Left cardiac atrium (tissue), 4 donors: Measurements from ENCODE around the gene VEZT. TPM values are rescaled to one million over a fixed set of nuclear protein-coding genes. Genes with fewer than 3 reads are reported as not detected.
"Not testable (repeated sequence)": the region's sequence is repeated elsewhere in the genome, so short reads cannot be mapped to it uniquely, and the experiment has no call there.

Experiments used
- ATAC-seq, 2 donors: fragments of 200-7000 bp; cut with Tn5 transposase; one replicate each; pipeline ENCODE4 v1.9.1; 2020; ENCODE audit warnings: mild to moderate bottlenecking in 2 of 2, moderate library complexity in 2 of 2
- DNase-seq: peaks from one replicate; pipeline ENCODE4 v3.0.0-alpha.2; 2020
- intact Hi-C, 2 donors: fragments of 100-400 bp; cut with DNase I; formaldehyde crosslinking; loops; one replicate each; pipeline versions ENCODE4 v1.14.1 to v1.15.1; 2022 to 2023
- total RNA-seq, 2 donors: library from RNA; stranded (reverse); fragmentation: NEBNext Ultra II Directional; extraction: Animal tissue kit (Norgen Biotek cat#: 25700); gene quantifications; one replicate each; pipeline ENCODE4 v1.2.1, GENCODE V29; 2021
- donor health status: DM: no; HTN: yes; CAD: no.
- donor health status: DM: no; HTN: yes; CAD: no; lungs with severe emphysema.
- donor health status: DM: yes; HTN: yes; CAD: no.
- donor health status: Dilated cardiomyopathy.

VEZT gene
- total RNA-seq, 2 donors from 2014 or later = 53.2 to 60.0 TPM

- no peak for DNase-seq
- ATAC-seq = peak; percentile 8 to 25
- intact Hi-C loops = loop anchor here (5.0 to 10.0 kb wide), 2 partner anchors 92 to 100 kb away; no protein-coding TSS in a partner anchor
Observed at GRCh38 chr12:95216711-95217376, 763 bp upstream of the VEZT start.

DNA sequence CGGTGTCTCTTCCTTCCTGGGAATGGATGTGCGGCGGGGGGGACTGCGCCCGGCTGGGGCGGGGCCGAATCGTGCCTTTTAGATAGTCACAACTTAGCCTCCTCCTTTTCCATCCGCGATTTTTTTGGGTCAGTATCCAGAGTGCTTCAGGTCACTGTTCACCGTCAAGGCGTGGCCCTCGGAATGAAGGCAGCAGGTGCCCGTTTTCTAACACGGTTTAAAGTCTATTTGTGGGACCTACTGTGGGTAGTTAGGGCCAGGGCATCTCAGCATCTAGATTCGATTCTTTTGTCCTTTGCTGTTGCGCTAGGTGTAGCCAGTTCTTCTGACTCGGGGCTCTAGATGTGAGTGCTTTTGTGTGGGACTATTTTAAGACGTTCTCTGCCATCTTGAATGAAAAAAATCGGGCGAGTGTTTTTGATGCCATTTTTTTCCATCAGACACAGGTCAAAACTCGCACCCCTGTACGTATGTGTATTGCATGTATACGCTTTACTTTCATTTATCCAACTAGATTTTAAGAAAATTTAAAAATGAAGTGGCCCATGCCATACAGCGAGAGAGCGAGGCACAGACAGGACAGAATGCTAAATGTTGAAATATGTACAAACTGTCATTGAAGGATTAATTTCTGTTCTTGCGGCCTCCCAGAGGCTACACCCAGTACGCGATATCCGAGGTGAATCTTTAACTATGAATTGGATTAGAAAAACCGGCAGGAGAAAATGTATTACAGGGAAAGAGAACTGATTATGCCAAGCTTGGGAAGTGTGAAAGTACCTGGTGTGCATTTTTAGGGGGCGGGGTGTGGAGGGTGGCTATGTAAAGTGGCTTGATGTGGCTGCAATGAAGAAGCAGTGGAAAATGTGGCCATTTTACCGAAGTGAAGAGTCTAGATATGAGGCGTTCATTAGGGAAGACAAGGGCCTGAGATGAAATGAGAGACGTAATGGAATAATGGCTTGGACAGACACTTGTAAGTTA is 835 bp downstream of the VEZT start:
- DNase-seq (no peak), ATAC-seq (peak in 1 of 2 donors; percentile 79)
- intact Hi-C loops = loop anchor here (5.0 to 10.0 kb wide), 2 partner anchors 94 to 101 kb away; no protein-coding TSS in a partner anchor

GRCh38 chr12:95220190-95220589 is 2.6 kb downstream of the VEZT start:
- DNase-seq = no peak
- intact Hi-C loops = no loop called here

GRCh38 chr12:95220726-95221125 is 3.1 kb downstream of the VEZT start:
- intact Hi-C loops = no loop called here
- DNase-seq (no peak), ATAC-seq (no peak)

More at GRCh38 chr12:95220190-95220589, 2.6 kb downstream of the VEZT start:
- no peak for ATAC-seq

DNA sequence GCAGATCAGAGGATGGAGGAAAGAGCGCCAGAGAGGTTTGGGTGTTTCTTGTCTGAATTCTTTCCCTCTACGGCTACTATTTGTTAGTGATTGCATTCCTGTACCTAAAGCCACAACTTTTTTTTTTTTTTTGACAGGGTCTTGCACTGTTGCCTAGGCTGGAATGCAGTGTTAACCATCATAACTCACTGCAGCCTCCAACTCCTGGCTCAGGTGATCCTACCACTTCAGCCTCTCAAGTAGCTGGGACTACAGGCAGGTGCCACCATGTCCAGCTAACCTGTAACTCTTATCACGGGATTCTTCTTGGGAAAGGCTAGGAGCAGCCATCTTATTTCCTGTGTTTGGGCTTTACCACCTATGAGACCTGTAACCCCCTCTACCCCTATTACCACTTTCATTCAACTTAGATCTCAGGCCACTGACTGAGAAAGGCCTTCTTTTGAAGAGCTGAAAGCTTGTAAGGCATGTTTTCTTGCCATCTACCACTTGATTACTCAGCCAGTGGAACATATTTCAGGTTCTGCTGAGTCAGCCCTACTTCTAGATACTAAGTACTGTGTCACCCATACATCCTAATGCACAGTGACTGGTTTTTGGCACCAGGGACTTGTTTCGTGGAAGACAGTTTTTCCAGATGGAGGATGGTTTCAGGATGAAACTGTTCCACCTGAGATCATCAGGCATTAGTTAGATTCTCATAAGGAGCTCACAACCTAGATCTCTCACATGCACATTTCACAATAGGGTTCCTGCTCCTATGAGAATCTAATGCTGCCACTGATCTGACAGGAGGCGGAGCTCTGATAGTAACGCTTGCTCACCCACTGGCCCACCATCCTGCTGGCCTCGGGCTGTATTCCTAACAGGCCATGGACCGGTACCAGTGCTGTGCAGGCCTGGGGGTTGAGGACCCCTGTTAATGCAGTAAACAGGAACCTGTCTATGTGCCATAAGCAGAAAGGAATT is 6.9 kb downstream of the VEZT start:
- intact Hi-C loops = no loop called here
- peak in 1 of 2 donors; percentile 27 for ATAC-seq
- no peak for DNase-seq

DNA sequence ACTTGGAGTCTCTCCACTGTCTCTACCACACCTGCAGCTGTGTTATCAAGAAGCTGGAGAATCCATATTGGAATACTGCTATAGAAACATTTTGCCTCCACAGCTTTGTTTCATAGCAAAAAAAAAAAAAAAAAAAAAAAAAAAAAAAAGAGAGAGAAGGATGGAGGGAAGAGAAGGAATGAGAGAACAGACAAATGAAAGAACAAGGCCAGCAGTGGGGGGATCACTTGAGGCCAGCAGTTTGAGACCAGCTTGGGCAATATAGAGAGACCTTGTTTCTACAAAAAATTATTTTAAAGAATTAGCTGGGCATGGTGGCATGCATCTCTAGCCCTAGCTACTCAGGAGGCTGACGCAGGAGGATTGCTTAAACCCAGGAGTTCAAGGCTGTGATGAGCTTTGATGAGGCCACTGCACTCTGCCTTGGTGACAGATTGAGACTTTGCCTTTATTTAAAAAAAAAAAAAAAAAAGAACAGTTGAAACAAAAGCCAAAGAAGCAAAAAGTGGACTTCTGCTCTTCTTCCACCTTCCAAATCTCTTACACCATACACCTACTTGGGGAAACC is 8.1 kb downstream of the VEZT start:
- DNase-seq (no peak), ATAC-seq (no peak)
- intact Hi-C loops = no loop called here

DNA sequence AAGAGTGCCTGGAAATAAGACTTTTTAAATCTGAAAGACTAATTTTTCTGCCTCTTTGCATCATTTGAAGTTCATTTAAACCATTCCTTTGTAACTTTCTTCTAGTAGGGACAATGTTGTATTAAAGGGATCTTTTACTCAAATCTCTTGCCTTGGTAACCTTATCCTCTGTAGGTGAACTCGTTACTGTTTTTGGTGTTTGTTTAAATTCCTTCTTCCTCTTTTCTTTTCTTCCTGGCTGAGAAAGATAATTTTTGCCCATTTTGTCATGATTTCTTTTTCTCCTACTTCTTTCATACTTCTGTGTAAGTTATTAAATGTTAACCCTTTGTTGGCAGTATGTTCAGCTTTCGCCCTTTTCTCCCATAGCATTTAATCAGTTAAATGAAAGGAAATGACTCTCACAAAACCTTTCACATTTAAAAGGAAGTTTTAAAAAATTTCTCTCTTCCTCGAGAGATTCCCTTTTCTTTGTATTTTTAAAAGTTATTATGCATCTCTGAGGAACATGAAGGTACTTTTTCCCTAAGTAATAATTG is 10.3 kb downstream of the VEZT start:
- ATAC-seq (no peak), DNase-seq (no peak)
- intact Hi-C loops = no loop called here

GRCh38 chr12:95228617-95229016 is 11.0 kb downstream of the VEZT start:
- ATAC-seq = no peak
- intact Hi-C loops = no loop called here
- no peak for DNase-seq

DNA sequence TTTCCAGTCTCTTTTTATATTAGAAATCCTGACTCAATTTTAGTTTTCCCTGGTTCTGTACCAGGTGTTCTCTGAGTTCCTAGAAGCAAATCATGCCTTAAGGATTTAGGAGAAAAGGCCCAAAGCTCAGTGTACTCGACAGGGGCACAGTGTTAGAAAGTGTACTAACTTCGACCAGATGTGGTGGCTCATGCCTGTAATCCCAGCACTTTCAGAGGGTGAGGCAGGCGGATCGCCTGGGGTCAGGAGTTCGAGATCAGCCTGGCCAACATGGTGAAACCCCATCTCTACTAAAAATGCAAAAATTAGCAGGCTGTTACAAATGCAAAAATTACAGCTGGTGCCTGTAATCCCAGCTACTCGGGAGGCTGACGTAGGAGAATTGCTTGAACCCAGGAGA is 12.0 kb downstream of the VEZT start:
- no peak for DNase-seq
- intact Hi-C loops = no loop called here
- no peak for ATAC-seq

GRCh38 chr12:95230313-95230712 is 12.7 kb downstream of the VEZT start:
- ATAC-seq = no peak
- intact Hi-C loops = no loop called here

DNA sequence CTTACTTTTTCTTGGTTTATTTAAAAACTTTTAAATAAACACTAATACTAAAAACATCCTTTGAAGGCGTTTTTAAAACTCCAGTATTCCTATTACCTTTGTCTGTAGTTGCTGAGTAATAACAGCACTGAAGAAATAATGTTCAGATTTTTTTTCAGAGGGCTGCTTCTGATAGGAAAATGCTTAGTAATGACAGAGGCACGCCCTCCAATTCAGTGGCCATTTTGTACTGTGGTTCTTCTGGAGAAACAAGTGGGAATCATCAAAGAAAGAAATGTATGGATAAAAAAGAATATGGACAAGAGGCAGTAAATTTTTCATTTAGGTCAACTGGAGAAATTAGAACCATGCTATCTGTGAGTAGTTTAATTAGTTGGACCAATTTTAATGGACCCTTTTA is 13.6 kb downstream of the VEZT start:
- no peak for DNase-seq
- peak in 1 of 2 donors; percentile 41 for ATAC-seq
- intact Hi-C loops = no loop called here

More at GRCh38 chr12:95230313-95230712, 12.7 kb downstream of the VEZT start:
- no peak for DNase-seq

- intact Hi-C loops, ATAC-seq, DNase-seq: not testable (repeated sequence)
Observed at GRCh38 chr12:95234187-95234586, 16.6 kb downstream of the VEZT start.

DNA sequence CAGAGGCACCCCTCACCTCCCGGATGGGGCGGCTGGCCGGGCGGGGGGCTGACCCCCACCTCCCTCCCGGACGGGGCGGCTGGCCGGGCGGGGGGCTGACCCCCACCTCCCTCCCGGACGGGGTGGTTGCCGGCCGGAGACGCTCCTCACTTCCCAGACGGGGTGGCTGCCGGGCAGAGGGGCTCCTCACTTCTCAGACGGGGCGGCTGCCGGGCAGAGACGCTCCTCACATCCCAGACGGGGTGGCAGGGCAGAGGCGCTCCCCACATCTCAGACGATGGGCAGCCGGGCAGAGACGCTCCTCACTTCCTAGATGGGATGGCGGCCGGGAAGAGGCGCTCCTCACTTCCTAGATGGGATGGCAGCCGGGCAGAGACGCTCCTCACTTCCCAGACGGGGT is 18.0 kb downstream of the VEZT start:
- DNase-seq, ATAC-seq, intact Hi-C loops: not testable (repeated sequence)

- DNase-seq (no peak), ATAC-seq (no peak)
- intact Hi-C loops = no loop called here
Observed at GRCh38 chr12:95237315-95237714, 19.7 kb downstream of the VEZT start.

DNA sequence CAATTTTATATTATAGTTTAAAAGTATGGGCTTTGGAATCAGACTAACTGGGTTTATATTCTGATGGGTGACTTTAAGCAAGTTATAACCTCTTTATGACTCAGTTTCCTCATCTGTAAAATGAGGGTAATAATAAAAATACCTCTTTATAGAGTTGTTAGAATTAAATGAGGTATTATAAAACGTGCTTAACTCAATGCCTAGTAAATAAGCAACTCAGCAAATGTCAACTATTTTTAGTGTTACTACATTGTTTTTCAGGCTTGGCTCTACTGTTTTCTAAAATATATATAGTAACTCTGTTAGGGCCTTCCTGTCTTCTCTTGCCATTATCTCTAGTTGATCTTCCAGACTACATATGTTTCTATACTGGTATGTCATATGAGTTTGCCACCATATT is 20.5 kb downstream of the VEZT start:
- intact Hi-C loops = no loop called here
- DNase-seq = no peak
- no peak for ATAC-seq

DNA sequence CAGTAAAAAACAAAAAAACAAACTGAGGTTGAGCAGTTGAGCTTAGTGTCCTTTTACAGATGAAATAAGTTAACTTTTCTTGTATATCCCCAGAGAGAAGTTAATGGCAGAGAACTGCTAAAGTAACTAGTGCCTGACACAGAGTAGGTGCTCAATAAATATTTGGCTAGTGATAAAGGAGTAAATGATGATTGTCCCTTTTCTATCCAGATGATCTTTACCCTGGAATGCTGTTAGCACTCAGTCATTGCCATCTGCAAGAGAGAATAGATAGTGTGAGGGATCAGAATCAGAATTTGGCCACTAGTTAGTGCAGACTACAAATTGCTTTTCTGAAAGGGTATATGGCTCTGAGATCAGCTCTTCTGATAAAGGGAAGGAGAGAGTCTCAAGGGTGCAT is 21.6 kb downstream of the VEZT start:
- DNase-seq = no peak
- intact Hi-C loops = no loop called here
- no peak for ATAC-seq

GRCh38 chr12:95239835-95240234 is 22.2 kb downstream of the VEZT start:
- ATAC-seq, DNase-seq, intact Hi-C loops: not testable (repeated sequence)

- intact Hi-C loops = no loop called here
- ATAC-seq (no peak), DNase-seq (no peak)
Observed at GRCh38 chr12:95240556-95240955, 22.9 kb downstream of the VEZT start.
